Middle frontal gyrus (tissue), 1 donor: ENCODE measurements around the gene UBE2E1.

Experiments used
- DNase-seq: peaks from one replicate; pipeline ENCODE4 v3.0.0-alpha.2; 2015; ENCODE audit warnings: low spot score; ENCODE audit errors: extremely low spot score

UBE2E1 gene

GRCh38 chr3:23805633-23806533, at the start of gene UBE2E1:
Gene UBE2E1 (plus strand): TSS chr3:23805955. CDS start chr3:23807270, 1,315 bp downstream.
- DNase-seq: peak; percentile 47

- DNase-seq: no peak
Measured at GRCh38 chr3:23756206-23756840, 49.4 kb upstream of the UBE2E1 start.

GRCh38 chr3:23758253-23758838, 47.4 kb upstream of the UBE2E1 start:
- no peak for DNase-seq

- no peak for DNase-seq
Measured at GRCh38 chr3:23760325-23760724, 45.4 kb upstream of the UBE2E1 start.

GRCh38 chr3:23760871-23761373, 44.8 kb upstream of the UBE2E1 start:
- DNase-seq: no peak

DNA sequence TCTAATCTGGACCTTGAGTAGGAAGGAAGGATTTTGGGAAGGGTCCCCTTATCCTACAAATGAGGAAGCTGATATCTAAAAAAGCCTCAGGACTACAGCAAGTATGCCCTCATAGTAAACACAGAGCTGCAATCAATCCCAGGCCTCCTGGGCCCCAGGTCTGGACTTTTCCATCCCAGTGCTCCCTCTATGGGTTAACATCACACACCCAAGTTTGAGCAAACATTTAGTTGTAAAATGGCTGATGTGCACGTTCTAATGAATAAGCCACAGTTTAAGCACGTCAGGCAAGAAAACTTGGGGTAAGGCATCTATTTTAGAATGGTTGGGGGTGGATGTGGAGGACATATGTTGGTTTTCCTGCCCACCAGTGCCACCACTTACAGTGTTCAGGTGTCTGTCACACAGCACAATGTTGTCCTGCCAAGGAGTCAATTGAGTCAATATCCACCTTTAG, 44.3 kb upstream of the UBE2E1 start:
- no peak for DNase-seq

- no peak for DNase-seq
Measured at GRCh38 chr3:23762214-23762613, 43.5 kb upstream of the UBE2E1 start.

- DNase-seq: peak; percentile 32
Measured at GRCh38 chr3:23762759-23763477, 42.8 kb upstream of the UBE2E1 start.

DNA sequence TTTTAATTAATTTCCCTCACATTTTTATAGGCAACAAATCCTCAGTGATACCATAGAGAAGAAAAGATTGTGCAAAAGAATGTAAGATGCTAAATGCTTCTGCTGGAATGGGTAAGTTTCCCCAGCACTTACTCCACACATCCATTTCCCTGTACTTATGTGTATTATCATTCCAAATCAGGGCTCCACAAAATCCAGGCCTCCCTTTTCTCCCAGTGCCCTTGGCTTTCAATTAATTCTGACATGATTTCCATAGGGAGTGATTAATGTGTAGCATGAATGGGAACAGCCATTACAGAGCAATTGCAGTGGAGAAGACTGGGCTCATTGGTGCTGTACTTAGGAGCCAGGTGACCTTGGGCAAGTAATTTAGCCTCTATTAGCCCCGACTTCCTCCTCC, 41.3 kb upstream of the UBE2E1 start:
- DNase-seq: no peak

- DNase-seq: no peak
Measured at GRCh38 chr3:23767546-23767945, 38.2 kb upstream of the UBE2E1 start.

DNA sequence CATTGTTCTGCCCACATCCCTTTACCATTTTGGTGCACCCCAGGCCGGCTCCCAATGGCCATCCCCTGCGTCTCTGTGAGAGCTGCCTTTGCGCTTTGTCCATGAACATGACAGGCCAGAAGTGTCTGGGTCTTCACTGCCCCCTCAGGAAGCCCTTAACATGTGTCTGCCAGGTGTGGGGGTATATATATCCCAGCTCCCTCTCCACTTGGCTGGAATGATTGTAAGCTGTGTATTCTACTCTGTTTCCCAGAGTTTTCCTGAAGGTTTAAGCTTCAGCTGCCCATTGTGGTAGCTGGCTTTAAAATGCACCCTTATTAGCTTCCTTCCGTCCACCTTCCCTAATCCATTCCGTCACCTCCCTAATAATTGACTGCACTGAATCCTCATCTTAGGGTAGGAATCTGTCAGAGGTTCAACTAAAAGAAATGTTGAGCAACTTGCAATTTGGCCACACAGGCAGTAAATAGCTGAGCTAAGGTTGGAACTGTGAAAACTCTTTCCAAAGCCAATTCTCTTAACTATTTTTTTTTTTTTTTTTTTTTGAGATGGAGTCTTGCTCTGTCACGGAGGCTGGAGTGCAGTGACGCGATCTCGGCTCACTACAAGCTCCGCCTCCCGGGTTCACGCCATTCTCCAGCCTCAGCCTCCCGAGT, 30.4 kb upstream of the UBE2E1 start:
- no peak for DNase-seq

GRCh38 chr3:23776352-23776891, 29.3 kb upstream of the UBE2E1 start:
- DNase-seq: peak; percentile 14

GRCh38 chr3:23778446-23778845, 27.3 kb upstream of the UBE2E1 start:
- no peak for DNase-seq

DNA sequence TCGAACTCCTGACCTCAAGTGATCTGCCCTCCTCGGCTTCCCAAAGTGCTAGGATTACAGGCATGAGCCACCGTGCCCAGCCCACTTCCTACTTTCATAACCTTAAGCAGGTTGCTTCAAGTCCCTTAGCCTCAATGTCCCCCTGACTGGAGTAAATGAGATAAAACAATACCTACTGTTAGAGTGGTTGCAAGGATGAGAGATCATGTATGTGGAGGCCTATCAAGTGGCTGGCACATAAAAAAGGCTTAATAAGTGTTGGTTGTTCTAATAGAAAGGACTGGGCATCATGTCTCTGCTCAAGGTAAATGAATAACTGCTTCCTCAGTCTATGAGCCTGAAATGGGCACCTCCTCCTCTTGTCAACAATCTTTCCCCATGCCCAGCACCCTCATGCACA, 25.9 kb upstream of the UBE2E1 start:
- DNase-seq: no peak

DNA sequence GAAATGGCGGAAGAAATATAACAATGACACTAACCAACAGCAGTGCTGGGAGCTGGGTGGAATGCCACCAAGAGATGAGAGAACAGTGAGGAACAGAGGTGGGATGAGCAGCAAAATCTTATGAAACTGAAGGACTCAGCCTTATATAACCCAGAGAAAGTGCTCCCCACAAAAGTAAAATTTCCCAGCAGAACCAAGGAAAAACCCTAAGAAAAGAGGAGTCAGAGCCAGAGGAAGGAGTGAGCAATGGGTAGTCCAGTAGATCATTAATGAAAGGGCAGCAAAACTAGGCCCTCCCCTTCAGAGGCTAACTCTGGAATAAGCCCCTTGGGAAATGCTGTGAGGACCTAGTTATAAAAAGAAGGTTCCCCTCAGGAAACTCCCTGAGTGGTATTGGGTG, 24.7 kb upstream of the UBE2E1 start:
- DNase-seq: no peak

DNA sequence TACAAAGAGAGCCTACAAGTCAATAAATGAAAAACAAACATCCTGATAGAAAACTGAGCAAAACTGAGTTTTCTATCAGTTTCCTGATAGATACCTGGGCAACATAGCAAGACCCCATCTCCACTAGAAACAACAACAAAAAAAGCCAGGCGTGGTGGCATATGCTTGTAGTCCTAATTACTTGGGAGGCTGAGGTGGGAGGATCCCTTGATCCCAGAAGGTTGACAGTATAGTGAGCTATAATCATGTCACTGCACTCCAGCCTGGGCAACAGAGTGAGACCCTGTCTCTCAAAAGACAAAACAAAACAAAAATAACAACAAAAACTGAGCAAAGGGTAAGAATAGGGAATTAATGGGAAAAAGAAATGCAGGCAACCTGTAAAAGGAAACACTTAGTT, 23.9 kb upstream of the UBE2E1 start:
- DNase-seq: no peak

GRCh38 chr3:23785097-23785645, 20.6 kb upstream of the UBE2E1 start:
- DNase-seq: no peak

DNA sequence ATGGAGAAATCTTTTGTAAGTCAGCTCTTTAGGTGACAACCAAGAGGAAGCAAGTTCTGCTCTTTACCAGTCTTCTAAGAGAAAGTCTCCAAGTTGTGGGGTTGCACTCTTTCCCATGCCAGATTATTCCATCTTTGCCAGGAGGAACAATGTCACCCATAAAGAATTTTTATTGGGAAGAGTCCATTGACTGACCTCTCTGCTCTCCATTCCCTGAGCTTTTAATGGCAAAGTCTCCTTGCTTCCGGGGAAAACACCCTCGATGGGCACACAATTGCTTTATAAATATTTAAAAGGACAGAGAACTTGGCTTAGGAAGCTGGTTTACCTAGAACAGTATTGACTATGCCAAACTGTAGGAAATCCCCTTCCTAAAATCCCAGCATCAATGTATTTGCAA, 19.9 kb upstream of the UBE2E1 start:
- no peak for DNase-seq

DNA sequence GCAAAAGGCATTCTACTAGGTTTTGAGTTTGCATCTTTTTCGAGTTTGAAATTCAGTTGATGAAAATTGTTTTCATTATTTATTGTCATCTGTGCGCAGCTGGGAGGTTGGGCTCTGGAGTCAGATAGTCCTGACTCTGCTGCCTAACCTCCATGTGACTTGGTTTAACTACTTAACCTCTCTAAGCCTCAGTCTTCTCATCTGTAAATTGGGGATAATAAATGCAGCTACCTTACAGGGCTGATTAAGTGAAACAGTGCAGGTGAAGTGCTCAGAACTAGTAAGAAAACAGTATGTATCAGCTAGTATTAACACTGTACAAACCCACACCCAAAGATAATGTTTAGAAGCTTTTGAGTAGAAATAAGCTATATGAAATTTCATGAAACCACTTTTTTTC, 14.1 kb upstream of the UBE2E1 start:
- no peak for DNase-seq

DNA sequence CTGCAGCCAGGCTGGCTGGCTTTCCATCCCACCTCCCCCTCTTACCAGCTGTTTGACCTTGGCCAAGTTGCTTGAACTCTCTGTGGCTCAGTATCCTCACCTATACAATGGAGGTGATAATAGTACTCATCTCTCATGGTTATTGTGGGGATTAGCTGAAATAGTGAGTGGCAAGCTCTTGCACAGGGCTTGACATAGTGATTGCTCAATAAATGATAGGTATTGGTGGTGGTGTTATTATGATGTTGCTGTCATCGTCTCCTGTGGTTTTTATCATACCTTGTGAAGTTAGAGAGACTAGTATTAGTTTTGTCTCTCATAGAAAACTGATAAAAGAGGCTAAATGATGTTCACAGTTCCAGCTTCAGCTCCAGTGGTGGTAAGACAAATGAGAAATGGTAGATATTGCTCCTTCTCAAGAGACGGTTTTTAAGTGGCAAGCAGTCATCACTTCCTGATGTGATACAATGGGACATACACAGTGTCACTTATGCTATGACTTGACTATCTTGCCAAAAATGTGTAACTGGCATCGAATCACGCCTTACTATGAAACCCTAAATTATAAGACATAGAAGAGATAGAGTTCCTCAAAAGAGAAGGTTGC, 12.1 kb upstream of the UBE2E1 start:
- DNase-seq: no peak
